Mammary epithelial cell (primary cell): Measurements from ENCODE around the gene STRN4.

Source experiments
- EZH2 ChIP-seq: IDR thresholded peaks from 2 replicates; pipeline ENCODE4 v1.6.1; 2012; ENCODE audit warnings: low read length, inconsistent platforms, borderline replicate concordance
- TF ChIP-seq, protein P1 (sequence below), 2 donors: IDR thresholded peaks in 1 of 2; conservative IDR thresholded peaks in 1 of 2; 2 replicates each; pipeline ENCODE4 v1.5.1; 2011 to 2012; ENCODE audit warnings: inconsistent platforms in 2 of 2, low read length in 2 of 2, mild to moderate bottlenecking in 2 of 2, control low read depth in 1 of 2, low read depth in 1 of 2; ENCODE audit not compliant: insufficient read depth in 1 of 2; ENCODE audit errors: extremely low read depth in 1 of 2

DNA sequence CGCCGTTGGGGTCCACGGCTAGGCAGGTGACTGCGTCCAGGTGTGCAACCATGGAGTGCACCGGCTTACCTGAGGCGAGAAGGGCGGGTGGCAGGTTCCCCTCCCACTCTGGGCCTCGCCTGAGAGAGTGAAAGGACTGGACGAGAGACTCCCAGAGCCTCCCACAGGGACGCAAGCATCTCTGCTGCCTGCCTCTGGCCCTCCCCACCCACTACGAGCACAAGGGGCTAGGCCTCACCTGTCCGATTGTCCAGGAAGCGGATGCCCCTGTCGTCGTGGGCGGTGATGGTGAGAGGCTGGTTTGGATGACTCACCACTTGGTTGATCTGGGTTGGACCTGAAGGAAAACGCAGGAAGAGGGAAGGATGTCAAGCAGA lies 24.3 kb downstream of the STRN4 start:
- TF ChIP-seq, protein P1, sequence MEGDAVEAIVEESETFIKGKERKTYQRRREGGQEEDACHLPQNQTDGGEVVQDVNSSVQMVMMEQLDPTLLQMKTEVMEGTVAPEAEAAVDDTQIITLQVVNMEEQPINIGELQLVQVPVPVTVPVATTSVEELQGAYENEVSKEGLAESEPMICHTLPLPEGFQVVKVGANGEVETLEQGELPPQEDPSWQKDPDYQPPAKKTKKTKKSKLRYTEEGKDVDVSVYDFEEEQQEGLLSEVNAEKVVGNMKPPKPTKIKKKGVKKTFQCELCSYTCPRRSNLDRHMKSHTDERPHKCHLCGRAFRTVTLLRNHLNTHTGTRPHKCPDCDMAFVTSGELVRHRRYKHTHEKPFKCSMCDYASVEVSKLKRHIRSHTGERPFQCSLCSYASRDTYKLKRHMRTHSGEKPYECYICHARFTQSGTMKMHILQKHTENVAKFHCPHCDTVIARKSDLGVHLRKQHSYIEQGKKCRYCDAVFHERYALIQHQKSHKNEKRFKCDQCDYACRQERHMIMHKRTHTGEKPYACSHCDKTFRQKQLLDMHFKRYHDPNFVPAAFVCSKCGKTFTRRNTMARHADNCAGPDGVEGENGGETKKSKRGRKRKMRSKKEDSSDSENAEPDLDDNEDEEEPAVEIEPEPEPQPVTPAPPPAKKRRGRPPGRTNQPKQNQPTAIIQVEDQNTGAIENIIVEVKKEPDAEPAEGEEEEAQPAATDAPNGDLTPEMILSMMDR (conservative IDR thresholded peaks at IDR 0.05 in 1 of 2, IDR thresholded peaks at IDR 0.05 in 1 of 2; ENCODE audit: extremely low read depth in 1 of 2, insufficient read depth in 1 of 2, low read depth in 1 of 2, low read length in 2 of 2) = no peak
- no peak for TF ChIP-seq EZH2
